Measurements from ENCODE around the gene AXIN1. TPM values are rescaled to one million over a fixed set of nuclear protein-coding genes. Genes with fewer than 3 reads are reported as not detected.
"Not testable (repeated sequence)": the region's sequence is repeated elsewhere in the genome, so short reads cannot be mapped to it uniquely, and the experiment has no call there.

The AXIN1 gene
- total RNA-seq, 2 experiments from 2014 or later: 25.5 to 30.6 TPM

DNA sequence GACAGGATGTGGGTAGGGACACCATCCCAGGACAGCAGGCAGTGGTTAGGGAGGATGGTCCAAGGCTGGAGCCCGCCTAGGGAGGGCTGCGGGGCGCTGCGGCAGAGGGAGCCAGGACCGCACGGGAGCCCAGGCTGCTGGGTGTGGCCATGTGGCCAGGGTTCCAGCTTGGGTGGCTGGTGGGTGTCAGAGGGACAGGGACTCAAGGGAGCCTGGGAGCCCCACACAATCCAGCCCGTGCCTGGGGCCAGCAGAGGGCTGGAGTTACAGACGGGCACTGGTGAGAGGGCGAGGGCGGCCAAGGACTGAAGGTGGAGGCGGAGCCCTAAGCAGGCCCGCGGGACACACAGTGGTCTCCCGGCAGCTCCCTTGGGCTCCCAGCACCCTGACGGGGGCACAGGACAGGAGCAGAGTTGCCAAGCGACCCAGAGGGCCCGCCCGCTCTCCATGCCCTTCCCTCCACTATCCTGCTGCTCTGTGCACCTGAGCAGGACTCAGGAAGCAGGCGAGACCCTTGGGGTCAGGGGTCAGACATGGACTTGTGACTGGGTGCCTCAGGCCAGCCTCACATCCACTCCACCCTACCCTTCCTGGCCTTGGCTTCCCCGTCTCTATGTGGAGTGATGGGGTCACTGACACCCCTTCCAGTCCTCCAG lies 10.7 kb upstream of the AXIN1 start:
- Mint-ChIP-seq H3K27me3 (no peaks in the 10 kb centered on the region), H3K4me3 (no peak overlapping the region), H3K27ac (no peak overlapping the region), H3K9me3 (no peaks in the 10 kb centered on the region), H3K36me3 (ENCODE audit: low read depth) (peaks cover 5% of the 10 kb centered on the region), H3K4me1 (peaks cover 6% of the 10 kb centered on the region)
- DNase-seq: no peak
- ChIA-PET CTCF (interaction anchor here (0.6 to 2.6 kb wide), 9 partner anchors 10 to 303 kb away, joined by 3 to 12 read pairs (median 3); partner anchors contain the start of gene AXIN1), POLR2A (no interaction called here)

DNA sequence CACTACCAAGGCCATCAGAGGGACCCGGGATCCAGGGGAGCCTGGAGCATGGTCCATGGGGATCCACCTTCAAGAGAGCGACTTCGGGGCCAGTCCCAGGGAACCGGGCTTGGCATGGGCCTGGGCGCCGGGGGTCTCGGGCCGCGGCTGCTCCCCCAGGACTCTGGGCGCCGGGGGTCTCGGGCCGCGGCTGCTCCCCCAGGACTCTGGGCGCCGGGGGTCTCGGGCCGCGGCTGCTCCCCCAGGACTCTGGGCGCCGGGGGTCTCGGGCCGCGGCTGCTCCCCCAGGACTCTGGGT lies 10.1 kb upstream of the AXIN1 start:
- H3K36me3 Mint-ChIP-seq (ENCODE audit: low read depth); H3K4me3 Mint-ChIP-seq; H3K9me3 Mint-ChIP-seq; POLR2A ChIA-PET; H3K27ac Mint-ChIP-seq; H3K27me3 Mint-ChIP-seq; H3K4me1 Mint-ChIP-seq; DNase-seq: not testable (repeated sequence)
- CTCF ChIA-PET: interaction anchor here (0.6 to 2.6 kb wide), 13 partner anchors 8 to 302 kb away, joined by 3 to 12 read pairs (median 5); partner anchors contain the start of genes AXIN1 and MRPL28

DNA sequence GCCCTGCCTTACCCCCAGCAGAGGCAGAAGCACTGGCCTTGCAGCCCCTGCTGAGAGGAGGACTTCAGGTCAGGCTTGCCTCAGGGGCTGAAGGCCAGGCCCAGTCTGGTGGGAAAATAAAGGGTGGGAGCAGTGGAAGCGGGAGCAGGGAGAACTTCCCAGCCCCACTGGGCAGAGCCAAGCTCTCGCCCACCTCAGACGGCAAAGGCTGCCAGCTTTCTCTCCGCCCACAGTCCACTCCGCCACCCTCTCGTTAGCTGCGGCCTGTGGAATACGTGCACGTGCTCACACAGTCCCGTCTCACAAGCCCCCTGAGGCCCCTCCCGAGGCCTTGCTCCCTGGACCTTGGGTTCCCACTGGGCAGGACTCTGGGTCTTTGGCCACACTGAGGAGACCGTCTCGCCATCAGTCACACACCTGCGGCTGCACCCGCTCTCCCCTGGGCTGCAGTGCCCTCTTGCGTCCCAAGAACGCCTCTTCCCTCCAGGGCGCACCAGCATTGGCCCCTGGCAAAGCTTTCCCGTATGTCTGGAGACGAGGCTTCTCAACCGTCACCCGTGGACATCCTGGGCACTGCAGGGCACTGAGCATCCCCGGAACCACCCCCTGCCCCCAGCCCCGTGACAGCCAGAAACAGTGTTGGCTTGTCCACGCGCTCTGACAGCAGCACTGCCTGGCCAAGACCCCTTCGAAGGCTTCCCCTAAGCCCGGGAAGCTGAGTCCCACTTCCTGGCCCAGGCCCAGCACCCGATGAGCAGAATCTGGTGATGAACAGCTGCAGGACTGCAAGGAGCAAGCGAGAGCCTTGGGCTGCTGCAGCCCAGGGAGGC lies 9.6 kb upstream of the AXIN1 start:
- no peaks in the 10 kb centered on the region for H3K27me3 Mint-ChIP-seq
- peak overlapping the region; percentile 31 for H3K27ac Mint-ChIP-seq
- peaks cover 6% of the 10 kb centered on the region for H3K4me1 Mint-ChIP-seq
- H3K36me3 Mint-ChIP-seq (ENCODE audit: low read depth): peaks cover 3% of the 10 kb centered on the region
- peak; percentile 76 for DNase-seq
- CTCF ChIA-PET: interaction anchor here (0.6 to 2.6 kb wide), 16 partner anchors 8 to 306 kb away, joined by 3 to 12 read pairs (median 4); partner anchors contain the start of genes AXIN1 and MRPL28
- no peaks in the 10 kb centered on the region for H3K9me3 Mint-ChIP-seq
- POLR2A ChIA-PET: no interaction called here
- no peak overlapping the region for H3K4me3 Mint-ChIP-seq

DNA sequence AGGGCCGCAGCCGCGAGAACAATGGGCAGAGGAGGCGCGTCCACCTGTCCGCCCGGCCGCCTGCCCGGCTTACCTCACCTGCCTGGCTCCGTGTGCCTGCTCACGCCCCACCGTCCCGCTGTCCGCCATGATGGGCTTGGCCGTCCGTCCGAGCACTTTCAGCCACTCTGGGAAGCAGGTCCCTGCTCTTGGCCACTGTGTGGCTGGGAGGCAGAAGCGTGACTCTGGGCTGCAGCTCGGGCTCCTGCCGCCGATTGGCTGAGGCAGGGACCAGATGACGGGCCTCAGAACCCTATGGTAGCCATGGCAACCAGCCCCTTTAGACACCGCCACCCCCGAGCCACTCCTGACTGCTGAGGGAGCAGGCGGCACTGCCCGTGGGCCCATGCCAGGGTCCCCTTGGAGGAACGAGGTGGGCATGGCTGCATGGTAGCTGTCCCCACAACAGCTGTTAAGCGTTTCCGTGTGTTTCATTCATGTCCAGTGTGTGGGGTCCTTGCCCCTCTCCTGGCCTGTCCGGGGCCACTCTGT lies 8.9 kb upstream of the AXIN1 start:
- Mint-ChIP-seq H3K4me1 (peaks cover 6% of the 10 kb centered on the region), H3K9me3 (no peaks in the 10 kb centered on the region), H3K27me3 (no peaks in the 10 kb centered on the region), H3K36me3 (ENCODE audit: low read depth) (no peaks in the 10 kb centered on the region), H3K4me3 (no peak overlapping the region), H3K27ac (no peak overlapping the region)
- ChIA-PET POLR2A (no interaction called here), CTCF (interaction anchor here (0.6 to 2.6 kb wide), 9 partner anchors 9 to 305 kb away, joined by 3 to 12 read pairs (median 8); partner anchors contain the start of gene MRPL28)
- DNase-seq: no peak

DNA sequence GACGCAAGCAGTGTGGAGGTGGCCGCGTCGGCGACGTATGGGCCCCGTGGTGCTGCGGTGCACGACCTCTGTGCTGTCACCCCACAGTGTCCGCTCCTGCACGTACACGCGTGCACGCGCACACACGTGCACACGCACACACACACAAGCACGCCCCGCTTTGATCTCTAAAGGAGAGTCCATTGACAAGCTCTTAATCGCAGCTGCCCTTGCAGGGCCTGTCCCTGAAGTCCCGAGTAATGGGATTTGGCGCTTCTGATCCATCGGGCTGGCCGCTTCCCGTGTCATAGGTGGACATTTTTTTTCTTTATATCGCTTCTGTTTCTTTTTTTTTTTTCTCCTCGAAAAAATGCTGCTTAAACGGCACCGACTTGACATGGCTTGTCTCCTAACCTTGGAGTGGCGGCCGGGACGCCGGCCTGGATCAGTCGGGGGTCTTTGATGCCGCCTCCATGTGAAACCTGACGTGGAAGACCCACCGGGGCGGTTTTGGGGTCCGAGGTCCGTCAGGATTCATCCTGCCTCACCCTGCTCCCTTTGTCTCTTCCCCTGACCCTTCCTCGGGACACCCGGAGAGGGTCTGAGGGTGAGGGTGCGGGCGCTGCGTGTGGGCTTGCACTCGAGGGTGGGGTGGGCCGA lies 8.3 kb upstream of the AXIN1 start:
- no peaks in the 10 kb centered on the region for H3K9me3 Mint-ChIP-seq
- no peaks in the 10 kb centered on the region for H3K36me3 Mint-ChIP-seq (ENCODE audit: low read depth)
- no peaks in the 10 kb centered on the region for H3K27me3 Mint-ChIP-seq
- H3K4me1 Mint-ChIP-seq: peaks cover 6% of the 10 kb centered on the region
- CTCF ChIA-PET: interaction anchor here (1.8 to 2.6 kb wide), 2 partner anchors 243 to 264 kb away, joined by 8 to 10 read pairs; no protein-coding TSS in a partner anchor
- no peak overlapping the region for H3K4me3 Mint-ChIP-seq
- H3K27ac Mint-ChIP-seq: no peak overlapping the region
- POLR2A ChIA-PET: no interaction called here
- no peak for DNase-seq

DNA sequence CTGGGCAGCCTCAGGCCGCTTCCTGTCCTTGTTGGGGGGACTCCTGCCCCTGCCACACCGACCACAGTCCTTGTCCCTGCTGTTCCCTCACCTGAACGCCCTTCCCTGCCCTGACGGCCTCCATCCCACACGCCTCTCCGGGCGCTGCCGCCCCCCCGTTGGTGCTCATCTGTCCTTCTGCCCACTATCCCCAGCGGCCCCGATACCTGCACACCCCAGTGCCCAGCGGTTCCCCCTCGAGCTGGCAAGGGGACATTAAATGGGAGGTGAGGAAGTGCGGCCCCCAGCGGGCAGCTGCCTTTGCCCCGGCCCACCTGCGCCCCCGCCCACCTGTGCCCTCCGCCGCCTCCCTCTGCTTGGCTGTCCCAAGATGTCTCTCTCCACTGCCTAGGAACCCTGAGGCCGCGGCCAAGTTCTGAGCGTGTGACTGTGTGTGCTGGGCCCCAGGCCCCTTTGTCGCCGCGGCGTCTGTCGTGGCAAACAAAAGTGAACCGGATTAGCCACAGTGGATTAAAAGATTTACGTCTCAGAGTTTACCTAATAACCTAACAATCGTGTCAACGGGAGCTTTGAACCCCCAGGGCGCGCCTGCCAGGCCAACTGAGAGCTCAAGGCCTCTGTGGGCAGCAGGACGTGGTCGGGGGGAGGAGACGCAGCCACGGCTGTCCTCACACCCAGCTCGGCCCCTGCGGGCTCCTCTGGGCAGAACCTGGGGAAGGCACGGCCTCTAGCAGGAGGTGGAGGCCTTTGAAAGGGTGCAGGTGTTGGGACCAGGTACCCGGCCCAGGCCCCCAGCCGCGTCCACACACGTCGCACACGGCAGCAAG lies 7.6 kb upstream of the AXIN1 start:
- H3K27me3 Mint-ChIP-seq: no peaks in the 10 kb centered on the region
- CTCF ChIA-PET: no interaction called here
- DNase-seq: no peak
- no peak overlapping the region for H3K4me3 Mint-ChIP-seq
- no peaks in the 10 kb centered on the region for H3K9me3 Mint-ChIP-seq
- H3K4me1 Mint-ChIP-seq: peaks cover 14% of the 10 kb centered on the region
- no peaks in the 10 kb centered on the region for H3K36me3 Mint-ChIP-seq (ENCODE audit: low read depth)
- POLR2A ChIA-PET: no interaction called here
- H3K27ac Mint-ChIP-seq: no peak overlapping the region

DNA sequence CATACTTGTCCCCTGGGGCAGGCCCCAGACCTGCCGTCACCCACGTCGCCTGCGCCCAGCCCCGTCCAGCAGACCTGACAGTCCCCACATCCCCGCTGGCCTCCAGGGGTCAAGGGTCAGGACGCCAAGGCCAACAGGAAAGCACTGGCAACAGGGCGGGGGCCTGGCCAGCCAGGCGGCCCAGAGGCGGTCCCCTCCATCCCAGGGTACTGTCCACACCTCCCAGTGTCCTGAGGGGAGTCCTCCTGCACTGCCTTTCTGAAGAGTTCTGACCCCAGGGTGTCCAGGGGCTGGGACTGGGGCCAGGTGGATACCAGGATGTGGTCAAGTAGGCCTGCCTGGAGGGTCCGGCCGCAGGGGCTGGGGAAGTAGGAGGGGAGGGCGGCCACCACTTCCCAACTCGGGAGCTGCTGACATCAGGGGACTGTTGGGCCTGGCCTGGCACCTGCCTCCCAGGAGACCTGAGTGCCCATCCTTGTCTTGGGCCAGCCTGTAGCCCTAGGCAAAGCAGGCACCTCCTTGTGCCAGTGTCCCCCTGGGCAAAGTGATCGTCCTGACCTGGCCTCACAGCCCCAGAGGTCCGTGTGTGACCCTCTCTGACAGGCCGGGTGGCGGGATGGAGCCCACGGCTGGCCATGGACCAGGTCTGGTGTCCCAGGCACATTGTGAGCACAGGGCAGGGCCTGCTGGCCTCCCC lies 6.7 kb upstream of the AXIN1 start:
- ChIA-PET CTCF (no interaction called here), POLR2A (no interaction called here)
- no peak overlapping the region for H3K27ac Mint-ChIP-seq
- H3K4me3 Mint-ChIP-seq: no peak overlapping the region
- peaks cover 19% of the 10 kb centered on the region for H3K4me1 Mint-ChIP-seq
- DNase-seq: no peak
- H3K36me3 Mint-ChIP-seq (ENCODE audit: low read depth): no peaks in the 10 kb centered on the region
- no peaks in the 10 kb centered on the region for H3K9me3 Mint-ChIP-seq
- H3K27me3 Mint-ChIP-seq: no peaks in the 10 kb centered on the region

DNA sequence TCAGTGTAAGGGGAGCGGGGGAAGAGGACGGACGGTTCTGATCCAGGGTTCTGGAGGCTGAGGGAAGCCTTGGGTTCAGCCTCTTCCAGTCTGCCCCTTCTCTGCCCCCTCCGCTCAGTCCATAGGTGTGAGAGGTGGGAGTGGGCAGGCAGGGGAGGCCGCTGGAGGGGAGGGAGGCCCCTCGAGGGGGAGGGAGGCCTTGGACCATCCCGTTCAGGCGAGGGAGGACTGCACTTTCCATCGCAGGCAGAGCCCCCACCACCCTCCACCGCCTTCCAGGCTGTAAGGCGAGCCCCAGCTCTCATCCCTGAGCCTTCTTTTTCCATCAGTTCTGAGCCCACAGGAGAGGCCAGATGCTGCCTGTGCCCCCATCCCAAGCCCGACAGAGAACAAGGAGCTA lies 4.2 kb upstream of the AXIN1 start:
- DNase-seq: no peak
- Mint-ChIP-seq H3K9me3 (no peaks in the 10 kb centered on the region), H3K4me3 (no peak overlapping the region), H3K27ac (no peak overlapping the region), H3K4me1 (peaks cover 18% of the 10 kb centered on the region), H3K36me3 (ENCODE audit: low read depth) (no peaks in the 10 kb centered on the region), H3K27me3 (no peaks in the 10 kb centered on the region)
- ChIA-PET CTCF (interaction anchor here (1.2 kb wide), 1 partner anchor 227 kb away, joined by 3 read pairs; no protein-coding TSS in a partner anchor), POLR2A (no interaction called here)

DNA sequence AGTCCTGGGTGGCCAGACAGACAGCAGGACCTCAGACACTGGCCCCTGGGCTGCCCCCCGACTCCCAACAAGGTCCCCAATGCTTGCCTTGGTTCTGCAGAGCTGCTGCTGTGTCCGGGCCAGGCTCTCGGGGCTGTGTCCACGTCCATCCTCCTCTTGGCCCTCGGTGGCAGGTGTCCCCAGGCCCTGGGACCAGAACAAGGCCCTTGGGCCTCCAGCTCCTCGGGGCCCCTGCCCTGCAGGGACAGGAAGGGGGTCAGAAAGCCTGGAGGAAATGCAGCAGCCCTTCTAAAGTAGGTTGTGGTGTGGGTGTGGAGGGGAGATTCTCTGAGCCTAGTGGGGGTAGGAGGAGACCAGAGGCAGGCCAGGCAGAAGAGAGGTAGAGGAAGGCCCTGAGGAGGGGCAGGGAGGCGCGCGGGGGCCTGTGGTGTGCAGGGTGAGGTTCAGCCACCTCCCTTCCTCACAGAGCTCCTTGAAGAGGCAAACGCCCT lies 2.5 kb upstream of the AXIN1 start:
- H3K36me3 Mint-ChIP-seq (ENCODE audit: low read depth): peaks cover 6% of the 10 kb centered on the region
- H3K4me1 Mint-ChIP-seq: peaks cover 31% of the 10 kb centered on the region
- H3K27me3 Mint-ChIP-seq: no peaks in the 10 kb centered on the region
- peak overlapping the region; percentile 65 for H3K4me3 Mint-ChIP-seq
- H3K27ac Mint-ChIP-seq: peak overlapping the region; percentile 87
- peak; percentile 57 for DNase-seq
- CTCF ChIA-PET: interaction anchor here (1.3 kb wide), 1 partner anchor 10 kb away, joined by 5 read pairs; no protein-coding TSS in a partner anchor
- H3K9me3 Mint-ChIP-seq: no peaks in the 10 kb centered on the region
- POLR2A ChIA-PET: no interaction called here

DNA sequence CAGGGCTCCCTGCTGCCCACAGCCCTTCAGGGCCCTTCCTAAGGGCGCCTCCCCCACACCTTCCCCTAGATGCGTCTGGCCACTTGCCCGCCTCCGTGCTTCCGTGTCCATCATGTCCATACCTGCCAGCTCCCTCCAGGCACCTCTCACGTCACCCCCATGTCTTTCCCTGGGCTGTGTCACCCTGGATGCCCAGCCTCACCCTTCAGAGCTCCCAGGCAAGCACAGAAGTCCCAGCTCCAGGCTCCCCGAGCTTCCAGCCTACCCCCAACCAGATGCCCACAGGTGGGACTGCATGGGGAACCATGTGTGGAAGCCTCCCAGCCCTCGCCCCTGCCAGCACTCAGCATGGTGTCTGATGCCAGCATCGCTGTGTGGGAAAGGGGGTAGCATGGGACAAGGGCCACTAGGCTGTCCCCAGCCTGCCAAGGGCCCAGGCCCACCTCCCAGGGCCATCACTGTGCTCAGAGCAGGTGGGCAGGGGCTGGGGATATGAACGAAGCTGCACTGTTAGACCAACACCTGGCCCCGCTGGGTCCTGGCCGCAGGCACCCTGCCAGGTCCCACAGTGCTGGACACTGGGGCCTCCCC lies 1.9 kb upstream of the AXIN1 start:
- Mint-ChIP-seq H3K27ac (peak overlapping the region; percentile 54), H3K4me3 (peak overlapping the region; percentile 65), H3K4me1 (peaks cover 32% of the 10 kb centered on the region), H3K27me3 (no peaks in the 10 kb centered on the region), H3K9me3 (no peaks in the 10 kb centered on the region), H3K36me3 (ENCODE audit: low read depth) (peaks cover 8% of the 10 kb centered on the region)
- ChIA-PET POLR2A (no interaction called here), CTCF (interaction anchor here (1.3 kb wide), 1 partner anchor 11 kb away, joined by 5 read pairs; no protein-coding TSS in a partner anchor)
- no peak for DNase-seq

Measured in activated CD4-positive, alpha-beta T cell treated with anti-CD3 and anti-CD28 coated beads, Interleukin-2, amount 10 ng/mL, durations not matched to agents 7 days and 5 days (primary cell).